ENCODE measurements around the gene CARTPT.

CARTPT gene

DNA sequence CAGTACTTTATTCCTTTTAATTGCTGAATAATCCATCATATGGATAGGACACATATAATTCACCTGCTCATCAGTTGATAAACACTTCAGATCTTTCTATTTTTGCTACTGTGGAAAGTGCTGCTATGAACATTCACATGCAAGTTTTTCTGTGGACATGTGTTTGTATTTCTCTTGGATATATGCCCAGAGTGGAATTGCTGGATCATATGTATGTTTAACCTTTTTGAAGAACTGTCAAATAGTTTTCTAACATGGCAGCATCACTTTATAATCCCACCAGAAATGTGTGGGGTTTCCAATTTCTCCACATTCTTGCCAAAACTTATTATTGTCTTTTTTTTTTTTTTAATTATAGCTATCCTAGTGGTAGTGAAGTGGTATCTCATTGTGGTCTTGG is 15.1 kb downstream of the CARTPT start:
- no peak for TF ChIP-seq ZFX (IDR thresholded peaks at IDR 0.05)
- TF ChIP-seq, protein P1, sequence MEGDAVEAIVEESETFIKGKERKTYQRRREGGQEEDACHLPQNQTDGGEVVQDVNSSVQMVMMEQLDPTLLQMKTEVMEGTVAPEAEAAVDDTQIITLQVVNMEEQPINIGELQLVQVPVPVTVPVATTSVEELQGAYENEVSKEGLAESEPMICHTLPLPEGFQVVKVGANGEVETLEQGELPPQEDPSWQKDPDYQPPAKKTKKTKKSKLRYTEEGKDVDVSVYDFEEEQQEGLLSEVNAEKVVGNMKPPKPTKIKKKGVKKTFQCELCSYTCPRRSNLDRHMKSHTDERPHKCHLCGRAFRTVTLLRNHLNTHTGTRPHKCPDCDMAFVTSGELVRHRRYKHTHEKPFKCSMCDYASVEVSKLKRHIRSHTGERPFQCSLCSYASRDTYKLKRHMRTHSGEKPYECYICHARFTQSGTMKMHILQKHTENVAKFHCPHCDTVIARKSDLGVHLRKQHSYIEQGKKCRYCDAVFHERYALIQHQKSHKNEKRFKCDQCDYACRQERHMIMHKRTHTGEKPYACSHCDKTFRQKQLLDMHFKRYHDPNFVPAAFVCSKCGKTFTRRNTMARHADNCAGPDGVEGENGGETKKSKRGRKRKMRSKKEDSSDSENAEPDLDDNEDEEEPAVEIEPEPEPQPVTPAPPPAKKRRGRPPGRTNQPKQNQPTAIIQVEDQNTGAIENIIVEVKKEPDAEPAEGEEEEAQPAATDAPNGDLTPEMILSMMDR (conservative IDR thresholded peaks at IDR 0.05), result no peak

DNA sequence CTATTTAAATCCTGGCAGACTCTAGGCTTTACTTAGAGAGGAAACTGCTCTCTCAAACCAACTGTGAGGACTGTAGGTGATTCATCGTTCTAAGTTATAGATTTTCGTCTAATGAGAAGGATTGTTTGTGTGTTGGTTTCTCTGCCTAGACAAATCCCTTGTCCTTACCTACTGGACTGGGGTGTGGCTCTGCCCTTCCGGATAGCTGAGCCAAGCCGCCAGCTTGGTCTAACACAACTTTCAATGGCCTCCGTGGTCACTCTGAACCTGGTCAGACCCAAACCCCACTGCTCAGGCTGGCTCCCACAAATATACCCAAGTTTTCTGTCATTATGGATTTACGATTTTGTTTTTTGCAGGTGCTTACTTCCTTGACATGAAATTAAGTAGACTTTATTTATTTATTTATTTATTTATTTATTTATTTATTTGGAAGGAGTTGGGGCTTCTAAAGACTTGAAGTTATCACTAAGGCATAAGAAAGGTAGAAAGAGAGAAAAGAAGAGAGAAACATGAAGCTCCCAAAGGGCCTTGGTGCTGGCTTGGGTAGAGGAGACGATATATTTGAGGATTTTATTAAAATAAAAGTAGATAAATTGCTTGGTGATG is 19.0 kb downstream of the CARTPT start:
- H3K27ac ChIP-seq, result no peak overlapping the region
- TF ChIP-seq ZFX (IDR thresholded peaks at IDR 0.05), result no peak

More for the DNA sequence above, 15.1 kb downstream of the CARTPT start:
- no peak overlapping the region for H3K27ac ChIP-seq

DNA sequence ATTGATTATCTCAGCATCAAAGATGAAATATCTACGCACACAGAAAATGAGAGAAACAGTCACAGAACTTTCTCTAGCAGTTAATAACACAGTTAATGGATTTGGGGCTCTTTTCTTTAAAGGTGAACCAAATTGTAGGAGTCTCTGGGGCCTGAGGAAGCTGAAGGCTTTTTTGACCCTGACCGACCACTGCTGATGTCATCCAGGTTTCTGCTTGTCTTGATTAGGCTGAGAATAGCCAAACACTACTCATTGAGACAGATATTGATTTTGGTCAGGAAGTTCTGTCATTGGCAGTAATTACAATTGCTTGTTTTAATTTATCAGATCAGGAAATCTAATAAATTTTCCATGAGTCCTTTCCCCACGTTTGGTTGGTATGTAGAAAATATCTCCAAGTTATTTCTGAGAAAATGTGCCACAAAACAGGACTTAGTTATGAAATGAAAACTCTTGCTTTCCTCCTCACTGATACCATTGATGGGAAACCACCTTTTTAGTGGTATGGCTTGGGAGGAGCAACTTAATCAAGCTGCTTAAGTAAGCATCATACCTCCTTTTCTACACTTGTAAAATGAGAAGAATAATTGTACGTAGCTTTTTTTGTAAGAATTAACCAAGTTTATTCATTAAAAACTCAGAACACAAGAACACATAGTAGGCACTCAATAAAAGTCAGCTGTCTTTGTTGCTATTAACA is 19.7 kb downstream of the CARTPT start:
- no peak overlapping the region for H3K27ac ChIP-seq
- TF ChIP-seq, protein P1 (conservative IDR thresholded peaks at IDR 0.05), result no peak
- no peak for TF ChIP-seq ZFX (IDR thresholded peaks at IDR 0.05)

DNA sequence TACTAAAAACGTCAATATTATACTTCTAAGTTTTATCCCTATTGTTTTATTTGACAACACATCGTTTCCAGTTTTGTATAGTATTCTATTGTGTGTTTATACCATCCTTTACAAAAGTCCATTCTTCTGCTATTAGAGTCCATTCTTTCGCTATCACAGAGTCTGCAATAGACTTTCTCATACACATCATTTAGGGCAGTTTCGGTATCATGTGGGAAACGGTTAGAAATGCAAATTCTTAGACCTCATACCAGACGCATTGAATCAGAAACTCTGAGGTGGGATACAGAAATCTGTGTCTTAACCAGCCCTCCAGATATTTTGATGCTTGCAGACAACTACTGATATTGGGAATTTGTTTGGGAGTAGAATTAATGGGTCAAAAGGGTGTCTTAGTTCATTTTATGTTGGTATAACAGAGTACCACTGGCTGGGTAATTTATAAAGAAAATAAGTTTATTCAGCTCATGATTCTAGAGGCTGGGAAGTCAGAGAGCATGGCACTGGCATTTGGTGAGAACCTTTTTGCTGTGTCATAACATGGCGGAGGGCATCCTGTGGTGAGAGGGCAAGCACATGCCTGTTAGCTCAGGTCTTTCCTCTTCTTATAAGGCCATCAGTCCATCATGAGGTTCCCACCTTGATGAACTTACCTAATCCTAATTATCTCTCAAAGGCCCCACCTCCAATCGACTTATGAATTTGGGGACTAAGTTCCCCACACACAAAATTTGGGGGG is 21.1 kb downstream of the CARTPT start:
- no peak overlapping the region for H3K27ac ChIP-seq
- TF ChIP-seq ZFX (IDR thresholded peaks at IDR 0.05), result no peak
- TF ChIP-seq, protein P1 (conservative IDR thresholded peaks at IDR 0.05), result no peak

DNA sequence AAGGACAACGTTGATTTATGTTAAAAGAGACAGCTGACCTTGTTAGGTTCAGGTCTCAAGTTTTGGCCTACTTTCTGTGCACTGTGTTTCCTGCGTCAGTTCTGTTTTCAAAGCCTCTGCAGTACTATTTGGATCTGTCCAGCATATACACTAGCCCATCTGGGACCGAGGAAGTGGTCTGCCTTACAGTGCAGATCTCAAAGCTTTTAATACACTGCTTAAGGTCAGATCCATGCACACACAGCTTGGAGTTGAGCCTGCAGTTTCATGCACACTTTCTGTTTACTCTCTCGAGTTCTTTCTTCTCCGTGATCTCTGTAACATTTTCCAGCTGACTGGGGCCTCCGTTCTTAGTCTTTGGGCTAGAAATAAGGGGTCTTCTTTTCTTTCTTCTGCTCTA is 24.1 kb downstream of the CARTPT start:
- peak overlapping the region; percentile 99; the same call in 1 of the 2 replicates for H3K27ac ChIP-seq
- 0 out of 2 replicates have a peak, but pooled peaks have one; percentile 20 for TF ChIP-seq ZFX (IDR thresholded peaks at IDR 0.05)
- TF ChIP-seq, protein P1 (conservative IDR thresholded peaks at IDR 0.05), result no peak

DNA sequence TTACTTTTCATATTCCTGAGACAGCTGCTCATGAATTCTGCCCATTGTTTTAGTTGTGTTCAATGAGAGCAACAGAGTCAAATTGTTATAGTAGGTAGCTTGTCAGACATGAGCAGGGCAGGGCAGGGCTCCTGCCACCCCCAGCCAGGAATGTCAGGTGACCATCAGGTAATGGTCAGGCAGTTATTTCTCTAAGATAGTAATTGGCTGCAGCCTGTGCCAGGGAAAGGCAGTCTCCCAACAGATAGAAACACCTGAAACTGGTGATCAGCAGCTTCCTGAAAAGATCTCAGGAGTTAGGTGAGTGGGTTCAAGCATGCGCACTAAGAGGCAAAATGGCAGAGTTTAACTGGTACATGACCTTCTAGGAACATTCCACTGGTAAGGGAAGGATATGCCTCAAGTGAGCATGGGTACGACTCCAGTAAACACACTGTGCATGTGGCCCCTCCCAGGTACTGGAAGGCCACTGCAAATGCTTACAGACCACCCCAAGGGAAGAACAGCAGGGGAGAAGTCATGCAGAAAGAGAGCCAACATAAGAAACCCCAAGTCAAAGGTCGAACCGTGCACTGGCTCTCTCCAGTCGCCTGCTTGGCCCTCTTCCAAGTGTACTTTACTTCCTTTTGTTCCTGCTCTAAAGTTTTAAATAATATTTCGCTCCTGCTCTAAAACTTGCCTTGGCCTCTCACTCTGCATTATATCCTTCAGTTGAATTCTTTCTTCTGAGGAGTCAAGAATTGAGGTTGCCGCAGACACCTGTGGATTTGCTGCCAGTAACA is 25.1 kb downstream of the CARTPT start:
- no peak for TF ChIP-seq ZFX (IDR thresholded peaks at IDR 0.05)
- TF ChIP-seq, protein P1 (conservative IDR thresholded peaks at IDR 0.05), result no peak
- H3K27ac ChIP-seq, result peak overlapping the region; percentile 99

DNA sequence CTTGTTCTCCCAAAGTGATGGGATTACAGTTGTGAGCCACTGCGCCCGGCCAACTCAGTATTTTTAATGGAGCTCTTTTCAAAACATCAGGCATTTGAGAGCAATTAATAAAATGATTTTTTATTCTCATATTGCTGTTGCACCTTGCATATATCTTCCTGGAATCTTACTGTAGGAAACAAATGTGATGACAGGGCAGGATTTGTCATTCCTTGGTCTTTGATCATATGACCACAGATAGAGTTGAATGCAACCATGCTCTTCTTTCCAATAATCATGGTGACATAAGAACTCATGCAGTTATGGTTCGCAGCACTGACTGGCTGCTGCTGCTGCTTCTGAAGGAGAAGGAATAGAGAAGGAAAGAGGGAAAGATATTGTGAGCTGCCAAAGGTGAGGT is 28.1 kb downstream of the CARTPT start:
- TF ChIP-seq, protein P1 (conservative IDR thresholded peaks at IDR 0.05), result no peak
- no peak for TF ChIP-seq ZFX (IDR thresholded peaks at IDR 0.05)
- H3K27ac ChIP-seq, result peak overlapping the region; percentile 99

Measured in C4-2B (cell line).